Measurements from ENCODE around the gene SMARCD3. TPM values are rescaled to one million over a fixed set of nuclear protein-coding genes. Genes with fewer than 3 reads are reported as not detected.

SMARCD3 gene
- total and polyA plus RNA-seq, 2 donors (not counting 1 experiment from before 2014, with no cell fraction given): 23.8 to 30.7 TPM

GRCh38 chr7:151291206-151291605 is 42.7 kb upstream of the SMARCD3 start:
- H3K27ac ChIP-seq (ENCODE audit: insufficient read depth, low read length): no peak overlapping the region
- H3K9me3 ChIP-seq (ENCODE audit: control insufficient read depth, insufficient read depth, low read depth, low read length): no peaks in the 10 kb centered on the region
- no peak overlapping the region for H3K4me2 ChIP-seq (ENCODE audit: extremely low read depth, insufficient read depth, low read length)
- no peaks in the 10 kb centered on the region for H4K20me1 ChIP-seq (ENCODE audit: control insufficient read depth, extremely low read depth, insufficient read depth, low read length)
- no peaks in the 10 kb centered on the region for H3K36me3 ChIP-seq (ENCODE audit: control insufficient read depth, insufficient read depth, low read length)
- TF ChIP-seq, protein P1, sequence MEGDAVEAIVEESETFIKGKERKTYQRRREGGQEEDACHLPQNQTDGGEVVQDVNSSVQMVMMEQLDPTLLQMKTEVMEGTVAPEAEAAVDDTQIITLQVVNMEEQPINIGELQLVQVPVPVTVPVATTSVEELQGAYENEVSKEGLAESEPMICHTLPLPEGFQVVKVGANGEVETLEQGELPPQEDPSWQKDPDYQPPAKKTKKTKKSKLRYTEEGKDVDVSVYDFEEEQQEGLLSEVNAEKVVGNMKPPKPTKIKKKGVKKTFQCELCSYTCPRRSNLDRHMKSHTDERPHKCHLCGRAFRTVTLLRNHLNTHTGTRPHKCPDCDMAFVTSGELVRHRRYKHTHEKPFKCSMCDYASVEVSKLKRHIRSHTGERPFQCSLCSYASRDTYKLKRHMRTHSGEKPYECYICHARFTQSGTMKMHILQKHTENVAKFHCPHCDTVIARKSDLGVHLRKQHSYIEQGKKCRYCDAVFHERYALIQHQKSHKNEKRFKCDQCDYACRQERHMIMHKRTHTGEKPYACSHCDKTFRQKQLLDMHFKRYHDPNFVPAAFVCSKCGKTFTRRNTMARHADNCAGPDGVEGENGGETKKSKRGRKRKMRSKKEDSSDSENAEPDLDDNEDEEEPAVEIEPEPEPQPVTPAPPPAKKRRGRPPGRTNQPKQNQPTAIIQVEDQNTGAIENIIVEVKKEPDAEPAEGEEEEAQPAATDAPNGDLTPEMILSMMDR (conservative IDR thresholded peaks at IDR 0.05 in 1 of 2, IDR thresholded peaks at IDR 0.05 in 1 of 2; ENCODE audit: low read depth in 1 of 2, low read length in 2 of 2): no peak
- no peak for TF ChIP-seq EZH2 (IDR thresholded peaks at IDR 0.05; ENCODE audit: low read length, missing control alignments)
- H3K79me2 ChIP-seq (ENCODE audit: control insufficient read depth, insufficient read depth, low read length): no peaks in the 10 kb centered on the region
- no peak overlapping the region for H2AFZ ChIP-seq (ENCODE audit: low read length)
- peaks cover 24% of the 10 kb centered on the region for H3K27me3 ChIP-seq (ENCODE audit: control insufficient read depth, insufficient read depth, low read length)
- H3K9ac ChIP-seq (ENCODE audit: insufficient read depth, low read length): no peak overlapping the region
- no peak overlapping the region for H3K4me3 ChIP-seq (replicated peaks in 1 of 4; ENCODE audit: control extremely low read depth in 1 of 4, insufficient read depth in 1 of 4, low read depth in 3 of 4, low read length in 4 of 4)
- DNase-seq (ENCODE audit: low read depth in 2 of 2): no peak
- H3K4me1 ChIP-seq (ENCODE audit: control insufficient read depth, extremely low read depth, insufficient read depth, low read length): no peaks in the 10 kb centered on the region

GRCh38 chr7:151290355-151290760 is 41.9 kb upstream of the SMARCD3 start:
- no peaks in the 10 kb centered on the region for H3K9me3 ChIP-seq (ENCODE audit: control insufficient read depth, insufficient read depth, low read depth, low read length)
- H3K9ac ChIP-seq (ENCODE audit: insufficient read depth, low read length): no peak overlapping the region
- no peak overlapping the region for H3K27ac ChIP-seq (ENCODE audit: insufficient read depth, low read length)
- H2AFZ ChIP-seq (ENCODE audit: low read length): no peak overlapping the region
- H4K20me1 ChIP-seq (ENCODE audit: control insufficient read depth, extremely low read depth, insufficient read depth, low read length): no peaks in the 10 kb centered on the region
- DNase-seq (ENCODE audit: low read depth in 2 of 2): no peak
- H3K27me3 ChIP-seq (ENCODE audit: control insufficient read depth, insufficient read depth, low read length): peaks cover 27% of the 10 kb centered on the region
- H3K4me2 ChIP-seq (ENCODE audit: extremely low read depth, insufficient read depth, low read length): no peak overlapping the region
- no peaks in the 10 kb centered on the region for H3K4me1 ChIP-seq (ENCODE audit: control insufficient read depth, extremely low read depth, insufficient read depth, low read length)
- TF ChIP-seq, protein P1 (conservative IDR thresholded peaks at IDR 0.05 in 1 of 2, IDR thresholded peaks at IDR 0.05 in 1 of 2; ENCODE audit: low read depth in 1 of 2, low read length in 2 of 2): no peak
- no peak for TF ChIP-seq EZH2 (IDR thresholded peaks at IDR 0.05; ENCODE audit: low read length, missing control alignments)
- H3K36me3 ChIP-seq (ENCODE audit: control insufficient read depth, insufficient read depth, low read length): no peaks in the 10 kb centered on the region
- H3K4me3 ChIP-seq (replicated peaks in 1 of 4; ENCODE audit: control extremely low read depth in 1 of 4, insufficient read depth in 1 of 4, low read depth in 3 of 4, low read length in 4 of 4): no peak overlapping the region
- H3K79me2 ChIP-seq (ENCODE audit: control insufficient read depth, insufficient read depth, low read length): no peaks in the 10 kb centered on the region

DNA sequence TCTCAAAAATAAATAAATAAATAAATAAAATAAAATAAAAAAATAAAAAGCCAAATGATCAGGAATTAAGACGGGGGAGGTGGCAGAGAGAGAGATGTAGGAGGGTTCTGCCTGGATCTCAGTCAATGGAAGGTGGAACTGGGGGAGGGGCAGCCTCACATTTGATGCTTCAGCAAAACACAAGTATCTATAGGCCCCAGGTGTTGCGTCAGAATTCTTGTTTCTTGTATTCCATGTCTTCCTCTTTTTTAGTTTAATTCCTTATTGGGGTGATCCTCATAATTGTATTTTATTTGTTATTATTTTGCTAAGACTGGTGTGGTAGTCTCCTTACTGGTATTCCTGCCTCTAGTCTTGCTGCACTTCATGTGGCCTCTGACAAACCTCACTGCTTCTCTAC is 41.4 kb upstream of the SMARCD3 start:
- H3K9ac ChIP-seq (ENCODE audit: insufficient read depth, low read length): no peak overlapping the region
- no peaks in the 10 kb centered on the region for H3K4me1 ChIP-seq (ENCODE audit: control insufficient read depth, extremely low read depth, insufficient read depth, low read length)
- no peaks in the 10 kb centered on the region for H3K36me3 ChIP-seq (ENCODE audit: control insufficient read depth, insufficient read depth, low read length)
- no peak overlapping the region for H3K27ac ChIP-seq (ENCODE audit: insufficient read depth, low read length)
- no peak for DNase-seq (ENCODE audit: low read depth in 2 of 2)
- no peak overlapping the region for H3K4me3 ChIP-seq (replicated peaks in 1 of 4; ENCODE audit: control extremely low read depth in 1 of 4, insufficient read depth in 1 of 4, low read depth in 3 of 4, low read length in 4 of 4)
- H4K20me1 ChIP-seq (ENCODE audit: control insufficient read depth, extremely low read depth, insufficient read depth, low read length): no peaks in the 10 kb centered on the region
- peaks cover 28% of the 10 kb centered on the region for H3K27me3 ChIP-seq (ENCODE audit: control insufficient read depth, insufficient read depth, low read length)
- no peaks in the 10 kb centered on the region for H3K9me3 ChIP-seq (ENCODE audit: control insufficient read depth, insufficient read depth, low read depth, low read length)
- no peaks in the 10 kb centered on the region for H3K79me2 ChIP-seq (ENCODE audit: control insufficient read depth, insufficient read depth, low read length)
- no peak overlapping the region for H3K4me2 ChIP-seq (ENCODE audit: extremely low read depth, insufficient read depth, low read length)
- H2AFZ ChIP-seq (ENCODE audit: low read length): no peak overlapping the region
- TF ChIP-seq, protein P1 (conservative IDR thresholded peaks at IDR 0.05 in 1 of 2, IDR thresholded peaks at IDR 0.05 in 1 of 2; ENCODE audit: low read depth in 1 of 2, low read length in 2 of 2): no peak
- no peak for TF ChIP-seq EZH2 (IDR thresholded peaks at IDR 0.05; ENCODE audit: low read length, missing control alignments)
